WTC11 (cell line): Measurements from ENCODE around the gene AOX1.

Experiments
- CTCF ChIP-seq: fragments of 200-600 bp; IDR thresholded peaks from 2 replicates; pipeline ENCODE4 v1.8.0; 2022; ENCODE audit warnings: antibody characterized with exemption
- E2F4 ChIP-seq: sonication (generic); formaldehyde crosslinking; IDR thresholded peaks from 2 replicates; pipeline ENCODE4 v1.8.1; 2022; ENCODE audit warnings: low read depth, mild to moderate bottlenecking, moderate library complexity, missing genetic modification reagents, borderline replicate concordance
- JUN ChIP-seq: sonication (generic); formaldehyde crosslinking; IDR thresholded peaks from 2 replicates; pipeline ENCODE4 v1.8.0; 2023; ENCODE audit warnings: mild to moderate bottlenecking, missing genetic modification reagents
- MAX ChIP-seq: sonication (generic); formaldehyde crosslinking; IDR thresholded peaks from 2 replicates; pipeline ENCODE4 v1.8.0; 2022; ENCODE audit warnings: mild to moderate bottlenecking, missing genetic modification reagents
- USF2 ChIP-seq: sonication (generic); formaldehyde crosslinking; IDR thresholded peaks from 2 replicates; pipeline ENCODE4 v1.8.1; 2023; ENCODE audit warnings: mild to moderate bottlenecking, missing genetic modification reagents, moderate library complexity

GRCh38 chr2:200687922-200688920, 102.4 kb downstream of the AOX1 start:
- TF ChIP-seq CTCF = no peak
- no peak for TF ChIP-seq MAX (CRISPR knock-in tag)
- TF ChIP-seq USF2 (CRISPR knock-in tag) = no peak
- TF ChIP-seq JUN (CRISPR knock-in tag) = no peak
- no peak for TF ChIP-seq E2F4 (CRISPR knock-in tag)
